IPS-NIHi7 (cell line): Measurements from ENCODE around the gene PPP2R3B.
A peak's percentile ranks its signal among the peaks of the same experiment; 100 is the strongest.
"Not testable (repeated sequence)": the region's sequence is repeated elsewhere in the genome, so short reads cannot be mapped to it uniquely, and the experiment has no call there.

Experiments
- DNase-seq: peaks from one replicate; pipeline ENCODE4 v3.0.0; 2012; ENCODE audit warnings: mixed read lengths; ENCODE audit errors: extremely low spot score

Gene PPP2R3B

DNA sequence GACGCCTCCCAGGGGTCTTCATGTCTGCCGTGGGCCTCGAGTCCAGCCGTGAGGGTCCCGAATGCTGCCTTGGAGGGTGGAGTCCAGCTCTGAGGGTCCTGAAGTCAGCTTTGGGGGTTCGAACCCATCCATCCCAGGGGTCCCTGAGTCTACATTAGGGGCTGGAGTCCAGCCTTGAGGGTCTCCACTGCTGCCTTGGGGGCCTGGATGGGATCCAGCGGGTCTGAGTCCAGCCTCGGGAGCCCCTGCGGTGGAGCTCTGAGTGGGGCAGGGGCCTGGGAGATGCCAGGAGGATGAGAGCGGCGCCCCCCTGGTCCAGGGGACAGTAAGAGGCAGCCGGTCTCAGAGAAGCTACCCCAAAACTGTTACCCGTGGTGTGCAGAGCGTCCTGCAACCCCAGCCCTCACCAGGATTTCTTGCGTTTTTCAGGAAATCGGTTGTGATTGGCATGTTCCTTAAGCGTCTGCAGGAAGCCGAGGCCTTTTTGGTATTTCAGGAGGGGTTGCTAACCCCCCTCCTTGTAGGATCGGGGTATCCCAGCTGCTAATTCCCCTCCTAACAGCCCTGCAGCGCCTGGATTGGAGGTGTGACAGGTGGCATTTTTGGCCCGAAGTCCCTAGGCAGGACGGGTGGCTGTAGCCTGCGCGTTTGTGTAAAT lies 66.5 kb downstream of the PPP2R3B start:
- DNase-seq, result no peak

DNA sequence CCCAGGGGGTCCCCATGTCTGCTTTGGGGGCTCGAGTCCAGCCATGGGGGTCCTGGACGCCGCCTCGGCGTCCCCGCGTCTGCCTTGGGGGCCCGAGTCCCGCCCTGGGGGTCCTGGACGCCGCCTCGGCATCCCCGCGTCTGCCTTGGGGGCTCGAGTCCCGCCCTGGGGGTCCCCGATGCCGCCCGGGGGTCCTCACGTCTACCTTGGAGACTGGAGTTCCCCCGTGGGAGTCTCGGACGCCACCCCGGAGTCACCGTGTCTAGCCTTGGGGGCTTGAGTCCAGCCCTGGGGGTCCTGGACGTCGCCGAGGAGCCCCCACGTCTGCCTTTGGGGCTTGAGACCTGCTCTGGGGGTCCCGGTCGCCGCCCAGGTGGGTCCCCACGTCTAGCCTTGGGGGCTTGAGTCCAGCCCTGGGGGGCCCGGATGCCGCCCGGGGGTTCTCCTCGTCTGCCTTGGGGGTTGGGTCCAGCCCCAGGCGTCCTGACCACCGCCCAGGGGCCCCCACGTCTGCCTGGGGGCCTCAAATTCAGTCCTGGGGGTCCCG lies 67.1 kb downstream of the PPP2R3B start:
- no peak for DNase-seq

DNA sequence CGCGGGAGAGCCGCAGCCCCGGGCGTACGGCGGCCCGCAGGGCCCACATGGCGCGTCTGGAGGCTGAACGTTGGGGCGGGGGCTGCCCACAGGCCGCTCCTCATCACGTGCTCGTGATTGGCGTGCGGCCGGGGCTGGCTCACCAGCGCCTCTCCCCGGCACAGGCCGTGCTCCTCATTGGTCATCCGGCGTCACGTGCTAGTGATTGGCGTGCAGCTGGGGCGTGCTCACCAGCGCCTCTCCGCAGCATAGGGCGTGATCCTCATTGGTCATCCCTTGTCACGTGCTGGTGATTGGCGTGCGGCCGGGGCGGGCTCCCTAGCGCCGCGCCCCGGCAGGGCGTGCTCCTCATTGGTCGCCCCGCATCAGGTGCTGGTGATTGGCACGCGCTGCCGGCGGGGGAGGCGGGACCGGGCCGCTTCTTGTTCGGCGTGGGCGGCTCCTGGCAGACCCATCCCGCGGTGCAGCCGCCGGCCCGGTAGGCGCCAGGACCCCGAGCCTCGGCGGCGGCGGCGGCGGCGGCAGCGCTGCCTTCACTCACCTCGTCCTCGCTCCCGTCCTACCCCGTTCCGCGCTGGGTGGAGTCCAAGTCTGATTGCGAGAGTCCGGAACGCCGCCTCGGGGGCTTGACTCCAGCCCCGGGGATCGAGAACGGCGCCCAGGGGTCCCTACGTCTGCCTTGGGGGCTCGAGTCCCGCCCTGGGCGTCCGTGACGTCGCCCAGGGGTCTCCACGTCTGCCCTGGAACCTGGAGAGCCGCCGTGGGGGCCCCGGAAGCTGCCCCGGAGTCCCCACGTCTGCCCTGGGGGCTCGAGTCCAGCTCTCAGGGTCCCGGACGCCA lies 67.7 kb downstream of the PPP2R3B start, which contains the start of gene GTPBP6:
TSS of gene GTPBP6 (minus strand) at position 58 of the 840 bp plus-strand sequence. CDS start at position 49, 9 bp downstream.
- DNase-seq, result peak; percentile 94

DNA sequence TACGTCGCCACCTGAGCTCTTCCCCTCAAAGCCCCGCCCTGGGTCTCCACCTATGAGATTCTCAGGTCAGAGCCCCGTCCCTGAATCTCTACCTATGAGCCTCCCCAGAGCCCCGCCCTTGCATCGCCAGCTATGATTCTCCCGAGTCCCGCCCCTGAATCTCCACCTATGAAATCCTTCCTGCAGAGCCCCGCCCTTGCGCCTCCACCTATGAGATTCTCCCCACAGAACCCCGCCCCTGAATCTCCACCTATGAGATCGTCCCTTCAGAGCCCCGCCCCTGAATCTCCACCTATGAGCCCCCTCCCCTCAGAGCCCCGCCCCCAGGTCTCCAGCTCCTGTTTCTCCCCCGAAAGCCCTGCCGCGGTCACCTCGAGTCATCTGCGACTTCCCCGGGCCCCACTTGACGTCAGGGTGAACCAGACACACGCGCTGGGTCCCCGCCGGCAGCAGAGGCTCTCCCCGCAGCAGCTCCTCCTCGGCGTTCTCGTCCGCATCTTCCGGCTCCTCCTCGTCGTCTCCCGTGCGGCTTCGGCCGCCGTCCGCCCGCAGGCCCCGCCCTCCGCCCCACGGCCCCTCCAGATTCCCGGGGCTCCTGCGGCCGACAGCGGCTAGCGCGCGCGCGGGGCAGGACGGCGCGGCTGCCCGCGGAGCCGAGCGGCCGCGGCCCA lies 68.5 kb downstream of the PPP2R3B start:
- no peak for DNase-seq

DNA sequence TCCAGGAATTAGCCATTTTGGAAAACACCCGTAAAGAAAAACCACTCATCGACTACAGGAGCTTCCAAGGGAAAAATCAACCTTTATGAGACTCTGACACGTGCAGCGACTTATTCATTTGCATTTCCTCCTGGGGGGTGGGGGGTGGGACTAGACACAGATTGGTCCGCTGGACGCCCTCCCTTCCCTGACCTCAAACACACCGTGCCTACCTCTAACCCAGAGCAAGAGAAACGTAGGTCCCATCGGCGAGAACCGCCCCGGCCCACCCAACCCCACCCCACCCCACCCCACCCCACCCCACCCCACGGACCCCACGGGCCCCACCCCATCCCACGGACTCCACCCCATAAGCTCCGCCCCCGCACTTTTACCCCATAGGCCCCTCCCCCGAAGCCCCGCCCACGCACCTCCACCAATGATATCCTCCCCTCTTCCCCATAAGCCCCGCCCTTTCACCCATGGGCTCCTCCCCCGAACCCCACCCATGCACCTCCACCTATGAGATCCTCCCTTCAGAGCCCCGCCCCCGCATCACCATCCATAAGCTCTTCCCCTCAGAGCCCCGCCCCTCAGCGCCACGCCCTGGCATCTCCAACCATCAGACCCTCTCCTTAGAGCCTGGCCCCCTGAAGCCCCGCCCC lies 69.2 kb downstream of the PPP2R3B start:
- peak; percentile 95 for DNase-seq

GRCh38 chrX:316351-317325 lies 70.1 kb downstream of the PPP2R3B start:
- no peak for DNase-seq

- no peak for DNase-seq
Observed at GRCh38 chrX:314781-315595, 71.7 kb downstream of the PPP2R3B start.

GRCh38 chrX:314049-314448 lies 72.7 kb downstream of the PPP2R3B start:
- DNase-seq, result no peak

DNA sequence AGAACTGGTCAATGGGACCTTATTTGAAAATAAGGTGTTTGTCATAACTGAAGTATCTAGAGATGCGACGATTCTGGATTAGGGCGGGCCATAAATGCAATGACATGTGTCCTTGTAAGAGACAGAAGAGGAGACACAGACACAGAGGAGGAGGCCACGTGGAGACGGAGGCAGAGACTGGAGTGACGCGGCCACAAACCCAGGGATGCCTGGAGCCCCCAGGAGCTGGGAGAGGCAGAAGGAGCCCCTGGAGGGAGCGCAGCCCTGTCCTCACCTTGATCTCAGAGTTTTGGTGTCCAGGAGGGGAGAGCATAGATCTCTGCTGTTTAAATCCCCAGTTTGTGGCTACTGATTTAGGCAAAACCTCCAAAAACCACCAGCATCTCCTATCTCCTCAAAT lies 73.2 kb downstream of the PPP2R3B start:
- no peak for DNase-seq

GRCh38 chrX:312621-313331 lies 73.9 kb downstream of the PPP2R3B start:
- DNase-seq, result no peak

DNA sequence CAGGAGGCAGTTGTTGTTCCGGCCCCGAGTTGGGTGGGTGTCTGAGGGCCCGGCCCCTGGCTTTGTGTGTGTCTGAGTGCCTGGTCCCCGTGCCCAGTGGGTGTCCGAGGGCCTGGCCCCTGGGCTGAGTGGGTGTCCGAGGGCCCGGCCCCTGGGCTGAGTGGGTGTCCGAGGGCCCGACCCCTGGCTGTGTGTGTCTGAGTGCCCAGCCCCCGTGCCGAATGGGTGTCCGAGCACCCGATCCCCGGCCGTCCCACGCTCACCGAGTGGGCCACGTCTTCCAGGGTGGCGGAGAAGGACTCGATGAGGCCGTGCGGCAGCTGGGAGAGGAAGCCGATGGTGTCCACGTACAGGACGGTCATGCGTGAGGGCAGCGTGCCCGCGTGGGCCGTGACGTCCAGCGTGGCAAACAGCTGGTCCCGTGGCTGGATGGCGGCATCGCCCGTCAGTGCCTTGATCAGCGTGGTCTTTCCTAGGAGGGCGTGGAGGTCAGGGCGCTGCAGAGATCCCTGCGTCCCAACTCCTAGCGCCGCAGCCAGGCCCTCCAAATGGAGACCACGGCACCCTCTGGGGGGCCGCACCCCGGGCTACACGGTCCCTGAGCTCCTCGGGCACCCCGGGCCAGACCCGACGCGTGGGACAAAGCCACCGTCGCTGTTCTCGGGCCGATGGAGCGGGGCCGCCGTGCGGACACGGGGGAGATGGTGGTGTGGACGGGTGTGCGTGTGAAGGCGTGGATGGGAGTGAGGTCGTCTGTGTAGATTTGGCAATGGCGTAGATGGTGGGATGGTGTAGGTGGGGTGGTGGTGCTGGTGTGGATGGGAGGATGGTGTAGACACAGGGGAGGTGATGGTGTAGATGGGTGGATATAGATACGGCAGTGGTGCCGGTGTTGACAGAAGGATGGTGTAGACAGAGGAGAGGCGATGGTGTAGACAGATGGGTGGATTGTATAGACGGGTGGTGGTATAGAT lies 75.3 kb downstream of the PPP2R3B start:
- no peak for DNase-seq

GRCh38 chrX:310621-311155 lies 76.0 kb downstream of the PPP2R3B start:
- DNase-seq, result no peak

DNA sequence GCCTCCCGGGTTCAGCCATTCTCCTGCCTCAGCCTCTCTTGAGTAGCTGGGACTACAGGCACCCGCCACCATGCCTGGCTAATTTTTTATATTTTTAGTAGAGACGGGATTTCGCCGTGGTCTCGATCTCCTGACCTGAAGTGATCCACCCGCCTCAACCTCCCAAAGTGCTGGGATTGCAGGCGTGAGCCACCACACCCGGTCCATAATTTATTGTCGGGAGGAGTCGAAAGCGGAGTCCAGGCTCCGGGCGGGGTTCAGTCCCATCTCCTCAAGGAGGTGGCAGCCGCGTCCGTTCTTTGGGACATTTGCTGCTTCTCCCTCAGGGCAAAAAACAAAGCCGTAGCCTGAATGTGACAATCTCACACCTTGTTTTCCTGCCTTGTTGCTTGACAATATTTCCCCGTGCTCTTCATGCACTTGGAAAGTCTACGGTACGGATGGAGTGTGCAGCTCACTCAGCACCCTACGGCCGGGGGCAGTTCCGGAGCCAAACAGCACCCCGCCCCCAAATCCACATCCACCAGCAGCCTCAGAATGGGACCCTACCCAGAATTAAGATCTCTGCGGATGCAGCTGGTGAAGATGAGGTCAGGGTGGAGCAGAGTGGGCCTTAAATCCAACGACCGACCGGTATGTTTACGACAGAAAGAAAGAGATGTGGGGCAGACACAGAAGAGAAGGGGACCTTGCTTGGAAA lies 77.7 kb downstream of the PPP2R3B start:
- DNase-seq, result no peak

GRCh38 chrX:307261-308111 lies 79.2 kb downstream of the PPP2R3B start:
- DNase-seq, result no peak

GRCh38 chrX:306614-307251 lies 80.0 kb downstream of the PPP2R3B start:
- DNase-seq, result not testable (repeated sequence)
